K562 (cell line): ENCODE results near the gene KATNB1. TPM values are rescaled to one million over a fixed set of nuclear protein-coding genes. Genes with fewer than 3 reads are reported as not detected.
"Not testable (repeated sequence)": the region's sequence is repeated elsewhere in the genome, so short reads cannot be mapped to it uniquely, and the experiment has no call there.

Experiments
- ATAC-seq: fragments of 200-7000 bp; cut with Tn5 transposase; 3 replicates; pipeline ENCODE4 v1.9.1; 2020; ENCODE audit warnings: moderate library complexity
- BruUV-seq: library from RNA; stranded (reverse); fragments of 400-500 nt; replicated peaks from 2 replicates; lab custom pipeline; 2021; lab: Mats Ljungman, UMichigan
- CTCF ChIA-PET: fragments of 300-600 bp; formaldehyde crosslinking; extraction: SDS; loops from one replicate; lab custom pipeline; 2021; ENCODE audit warnings: low intra/inter-chr PET ratio; lab: Yijun Ruan, JAX
- POLR2A ChIA-PET: fragments of 300-600, 350-650 bp; sonication (Branson Sonifier 250); formaldehyde crosslinking; extraction: SDS; loops from one replicate; lab custom pipeline; 2021; ENCODE audit warnings: antibody characterized with exemption, inconsistent platforms; lab: Yijun Ruan, JAX
- DNase-seq, 4 experiments: peaks; one replicate each; pipeline versions ENCODE4 v3.0.0 to v3.0.0-alpha.2; 2011 to 2018; ENCODE audit warnings: low spot score in 3 of 4, mixed read lengths in 3 of 4; ENCODE audit errors: extremely low read depth in 1 of 4
- FAIRE-seq: peaks from 2 replicates; lab custom pipeline; 2011; peaks lifted over from hg19 to GRCh38; lab: Jason Lieb, UNC
- H2AFZ ChIP-seq: 2 replicates; pipeline ENCODE4 v1.6.0; 2011; ENCODE audit warnings: low read depth, low read length, control low read depth, inconsistent platforms
- H3K27ac ChIP-seq: fragments of 200-600 bp; 3 replicates; pipeline ENCODE4 v1.8.0; 2011; ENCODE audit warnings: low read depth, mild to moderate bottlenecking, control low read depth, inconsistent platforms, low read length, moderate library complexity, mixed read lengths; ENCODE audit errors: extremely low read depth
- H3K27me3 ChIP-seq, 2 experiments: fragments of 300-600 bp in 1 of 2; 2 replicates in 1 of 2; 3 replicates in 1 of 2; pipeline versions ENCODE4 v1.6.0 to v1.8.0; 2011; ENCODE audit warnings: inconsistent platforms in 2 of 2, low read length in 2 of 2, mild to moderate bottlenecking in 1 of 2, mixed read lengths in 1 of 2, moderate library complexity in 1 of 2; ENCODE audit not compliant: control insufficient read depth in 2 of 2, insufficient read depth in 2 of 2
- H3K36me3 ChIP-seq: fragments of 300-600 bp; 3 replicates; pipeline ENCODE4 v1.8.0; 2011; ENCODE audit warnings: mild to moderate bottlenecking, low read length, inconsistent platforms; ENCODE audit not compliant: control insufficient read depth, insufficient read depth
- H3K4me1 ChIP-seq, 2 experiments: fragments of 200-600 bp in 1 of 2; replicated peaks in 1 of 2; 2 replicates in 1 of 2; 3 replicates in 1 of 2; pipeline versions ENCODE4 v1.5.1 to v1.8.0; 2011; ENCODE audit warnings: inconsistent platforms in 2 of 2, low read length in 2 of 2, mild to moderate bottlenecking in 1 of 2, mixed read lengths in 1 of 2, moderate library complexity in 1 of 2; ENCODE audit not compliant: control insufficient read depth in 2 of 2, insufficient read depth in 2 of 2
- H3K4me2 ChIP-seq: 2 replicates; pipeline ENCODE4 v1.6.1; 2011; ENCODE audit warnings: low read length, control low read depth, inconsistent platforms, mixed read lengths; ENCODE audit not compliant: insufficient read depth
- H3K4me3 ChIP-seq: fragments of 200-600 bp; sonication (generic), shearing (Covaris generic); 2 replicates; pipeline ENCODE4 v1.5.1; 2016; ENCODE audit warnings: control low read depth, inconsistent platforms
- H3K79me2 ChIP-seq: fragments of 200-600 bp; 3 replicates; pipeline ENCODE4 v1.8.0; 2011; ENCODE audit warnings: low read length, inconsistent platforms; ENCODE audit not compliant: control insufficient read depth, insufficient read depth
- H3K9ac ChIP-seq, 2 experiments: 2 replicates each; pipeline versions ENCODE4 v1.6.0 to v1.6.1; 2011; ENCODE audit warnings: low read depth in 2 of 2, low read length in 2 of 2, control low read depth in 1 of 2, inconsistent platforms in 1 of 2, mild to moderate bottlenecking in 1 of 2, mixed read lengths in 1 of 2; ENCODE audit not compliant: insufficient read depth in 1 of 2
- H3K9me1 ChIP-seq: one replicate; pipeline ENCODE4 v1.6.0; 2011; ENCODE audit warnings: inconsistent platforms, mild to moderate bottlenecking, low read length, moderate library complexity; ENCODE audit not compliant: control insufficient read depth, insufficient read depth
- H3K9me3 ChIP-seq: replicated peaks from 2 replicates; pipeline ENCODE4 v1.5.1; 2011; ENCODE audit warnings: low read depth, low read length, inconsistent platforms; ENCODE audit not compliant: control insufficient read depth, insufficient read depth
- H4K20me1 ChIP-seq: replicated peaks from 2 replicates; pipeline ENCODE4 v1.6.1; 2011; ENCODE audit warnings: low read length, inconsistent platforms, mixed read lengths; ENCODE audit not compliant: control insufficient read depth, insufficient read depth
- CEBPB ChIP-seq: fragments of 450-650 bp; IDR thresholded peaks from 2 replicates; pipeline ENCODE4 v1.6.1; 2016; ENCODE audit warnings: missing genetic modification characterization, missing compliant biosample characterization
- KDM1A ChIP-seq, 2 experiments: fragments of 450-650 bp; IDR thresholded peaks; 2 replicates each; pipeline ENCODE4 v1.6.1; 2016; ENCODE audit warnings: mild to moderate bottlenecking in 2 of 2
- SREBF2 ChIP-seq: sonication (generic); formaldehyde crosslinking; IDR thresholded peaks from 2 replicates; pipeline ENCODE4 v1.4.0; 2020; ENCODE audit warnings: mild to moderate bottlenecking, missing genetic modification reagents
- ZBED1 ChIP-seq: IDR thresholded peaks from 2 replicates; pipeline ENCODE4 v1.6.1; 2014
- ZZZ3 ChIP-seq: fragments of 450-650 bp; IDR thresholded peaks from 2 replicates; pipeline ENCODE4 v1.6.1; 2016; ENCODE audit warnings: antibody characterized with exemption, mild to moderate bottlenecking, moderate library complexity
- WGBS: fragments of 100-300 bp; shearing (Covaris generic); methylation state at CpG from one replicate; pipeline ENCODE4 v1.1.6; 2016; ENCODE audit warnings: low coverage, mixed read lengths; ENCODE audit not compliant: insufficient coverage; ENCODE audit errors: missing lambda C conversion rate; 5-methylcytosine and 5-hydroxymethylcytosine counted together
- in situ Hi-C: fragments of 300-500 bp; cut with MboI; formaldehyde crosslinking; loops from 4 replicates; pipeline ENCODE4 v1.15.0; 2018; ENCODE audit warnings: inconsistent platforms, mixed read lengths
- intact Hi-C: fragments of 100-400 bp; cut with micrococcal nuclease; formaldehyde crosslinking; loops from 2 replicates; pipeline ENCODE4 v1.14.2; 2022
- polyA plus RNA-seq, 8 experiments: library from polyadenylated mRNA; depleted of rRNA in 4 of 8; stranded (reverse) in 5 of 8; unstranded in 3 of 8; fragments of >200 nt; fragmentation: Nextera tagmentation in 2 of 8; fragmentation: Illumina TruSeq in 1 of 8; extraction: Ambion mirVana in 2 of 8; extraction: Trizol in 1 of 8; gene quantifications; 2 replicates each; pipeline versions ENCODE4 v1.2.1 to v1.2.3, GENCODE V29; 2011 to 2014; ENCODE audit warnings: inconsistent platforms in 1 of 8, missing spikeins in 1 of 8
- total RNA-seq, 7 experiments: library from RNA; depleted of rRNA in 6 of 7; stranded (reverse); fragments of >200 nt in 6 of 7; fragmentation: Illumina TruSeq in 2 of 7; extraction: Trizol in 2 of 7; gene quantifications; 2 replicates each; pipeline versions ENCODE4 v1.2.1 to v1.2.3, GENCODE V29; 2011 to 2021; ENCODE audit warnings: low replicate concordance in 1 of 7
- TF ChIP-seq, protein P1 (sequence below), 3 experiments: fragments of 200-800 bp in 1 of 3; fragments of 250-450 bp in 1 of 3; fragments of 450-650 bp in 1 of 3; sonication (Bioruptor Pico) in 1 of 3; sonication (Bioruptor generic) in 1 of 3; formaldehyde crosslinking in 1 of 3; IDR thresholded peaks; 2 replicates each; pipeline versions ENCODE4 v1.6.1 to v1.8.0; 2016 to 2022; ENCODE audit warnings: mild to moderate bottlenecking in 2 of 3, missing genetic modification characterization in 2 of 3, missing compliant biosample characterization in 1 of 3, moderate library complexity in 1 of 3

The KATNB1 gene
- total and polyA plus RNA-seq, 9 of the 15 experiments (the other 6 are each of a cell fraction or from before 2014, with no cell fraction given): 1.2 to 52.6 (median 21.9) TPM

- WGBS: 93% methylated on average over 11 of the region's 11 CpGs
- H2AFZ ChIP-seq, H3K9me3 ChIP-seq, H3K4me3 ChIP-seq, CTCF ChIA-PET, BruUV-seq, ATAC-seq, H3K4me2 ChIP-seq, intact Hi-C loops, H3K9ac ChIP-seq, FAIRE-seq, H4K20me1 ChIP-seq, DNase-seq, H3K27me3 ChIP-seq, H3K79me2 ChIP-seq, H3K27ac ChIP-seq, in situ Hi-C loops, H3K9me1 ChIP-seq: not testable (repeated sequence)
- peaks cover 51% of the 10 kb centered on the region; the same call in 2 of the 3 replicates for H3K36me3 ChIP-seq
- peaks cover 0 to 13% of the 10 kb centered on the region in 2 experiments; a peak in 1 of 5 replicates for H3K4me1 ChIP-seq
- POLR2A ChIA-PET: interaction anchor here (0.6 to 2.2 kb wide), 2 partner anchors 18 to 19 kb away, joined by 3 to 9 read pairs; no protein-coding TSS in a partner anchor
- 0 out of 2 replicates have a peak, but pooled peaks have one; percentile 16 for TF ChIP-seq CEBPB (tag)
- TF ChIP-seq, all 486 proteins: peak for 1; not testable (repeated sequence) for 485
These were observed 47.1 kb downstream of the KATNB1 start for GRCh38 chr16:57782607-57783055.

DNA sequence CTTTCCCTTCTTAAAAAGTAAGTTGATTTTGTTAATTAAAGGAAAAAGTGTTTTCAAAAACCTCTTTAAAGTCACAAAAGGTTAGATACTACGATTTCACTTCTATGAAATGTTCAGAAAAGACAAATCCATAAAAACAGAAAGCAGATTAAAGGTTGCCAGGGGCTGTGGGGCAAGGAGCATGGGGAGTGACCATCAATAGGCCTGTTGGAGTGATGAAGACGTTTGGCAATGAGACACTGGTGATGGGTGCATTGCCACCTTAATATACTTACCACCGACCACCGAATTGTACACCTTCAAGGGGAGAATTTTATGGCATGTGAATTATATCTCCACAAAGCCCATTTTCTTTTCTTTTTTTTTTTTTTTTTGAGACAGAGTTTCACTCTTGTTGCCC, 47.5 kb downstream of the KATNB1 start:
- ATAC-seq (no peak), FAIRE-seq (no peak), DNase-seq (no peak)
- H3K27me3 ChIP-seq: no peaks in the 10 kb centered on the region
- no peaks in the 10 kb centered on the region for H3K9me3 ChIP-seq
- no peak overlapping the region for H3K9ac ChIP-seq
- in situ Hi-C loops (no loop called here), intact Hi-C loops (no loop called here)
- no peaks in the 10 kb centered on the region for H3K79me2 ChIP-seq
- H3K36me3 ChIP-seq: peaks cover 56% of the 10 kb centered on the region; the same call in 2 of the 3 replicates
- H4K20me1 ChIP-seq: no peaks in the 10 kb centered on the region
- H3K27ac ChIP-seq: no peak overlapping the region
- no peaks in the 10 kb centered on the region for H3K9me1 ChIP-seq
- ChIA-PET CTCF (no interaction called here), POLR2A (interaction anchor here (2.2 kb wide), 1 partner anchor 17 kb away, joined by 9 read pairs; no protein-coding TSS in a partner anchor)
- BruUV-seq: no TSS peak
- no peak overlapping the region for H3K4me2 ChIP-seq
- H3K4me1 ChIP-seq: peaks cover 0 to 17% of the 10 kb centered on the region in 2 experiments; a peak in 1 of 5 replicates
- H2AFZ ChIP-seq: no peak overlapping the region
- WGBS: 77% methylated on average over 4 of the region's 4 CpGs
- TF ChIP-seq, protein P1, sequence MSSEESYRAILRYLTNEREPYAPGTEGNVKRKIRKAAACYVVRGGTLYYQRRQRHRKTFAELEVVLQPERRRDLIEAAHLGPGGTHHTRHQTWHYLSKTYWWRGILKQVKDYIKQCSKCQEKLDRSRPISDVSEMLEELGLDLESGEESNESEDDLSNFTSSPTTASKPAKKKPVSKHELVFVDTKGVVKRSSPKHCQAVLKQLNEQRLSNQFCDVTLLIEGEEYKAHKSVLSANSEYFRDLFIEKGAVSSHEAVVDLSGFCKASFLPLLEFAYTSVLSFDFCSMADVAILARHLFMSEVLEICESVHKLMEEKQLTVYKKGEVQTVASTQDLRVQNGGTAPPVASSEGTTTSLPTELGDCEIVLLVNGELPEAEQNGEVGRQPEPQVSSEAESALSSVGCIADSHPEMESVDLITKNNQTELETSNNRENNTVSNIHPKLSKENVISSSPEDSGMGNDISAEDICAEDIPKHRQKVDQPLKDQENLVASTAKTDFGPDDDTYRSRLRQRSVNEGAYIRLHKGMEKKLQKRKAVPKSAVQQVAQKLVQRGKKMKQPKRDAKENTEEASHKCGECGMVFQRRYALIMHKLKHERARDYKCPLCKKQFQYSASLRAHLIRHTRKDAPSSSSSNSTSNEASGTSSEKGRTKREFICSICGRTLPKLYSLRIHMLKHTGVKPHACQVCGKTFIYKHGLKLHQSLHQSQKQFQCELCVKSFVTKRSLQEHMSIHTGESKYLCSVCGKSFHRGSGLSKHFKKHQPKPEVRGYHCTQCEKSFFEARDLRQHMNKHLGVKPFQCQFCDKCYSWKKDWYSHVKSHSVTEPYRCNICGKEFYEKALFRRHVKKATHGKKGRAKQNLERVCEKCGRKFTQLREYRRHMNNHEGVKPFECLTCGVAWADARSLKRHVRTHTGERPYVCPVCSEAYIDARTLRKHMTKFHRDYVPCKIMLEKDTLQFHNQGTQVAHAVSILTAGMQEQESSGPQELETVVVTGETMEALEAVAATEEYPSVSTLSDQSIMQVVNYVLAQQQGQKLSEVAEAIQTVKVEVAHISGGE (CRISPR knock-in tag; IDR thresholded peaks at IDR 0.05): no peak
- TF ChIP-seq ZZZ3: no peak
- no peak for TF ChIP-seq KDM1A (IDR thresholded peaks at IDR 0.05)
- TF ChIP-seq SREBF2 (CRISPR knock-in tag): no peak
- TF ChIP-seq ZBED1: no peak
- TF ChIP-seq, all 486 proteins: peak for 0
- H3K4me3 ChIP-seq: no peak overlapping the region
